GM21515 (cell line): Measurements from ENCODE around the gene KIAA0753.

Source experiments
- ATAC-seq: cut with Tn5 transposase; IDR thresholded peaks from one replicate; pipeline ENCODE4 v1.9.1; 2021; ENCODE audit not compliant: unreplicated experiment

KIAA0753 gene

GRCh38 chr17:6572972-6573370 lies 67.5 kb downstream of the KIAA0753 start:
- ATAC-seq: no peak

- ATAC-seq: no peak
These were observed 69.1 kb downstream of the KIAA0753 start for GRCh38 chr17:6571452-6571781.

- ATAC-seq: no peak
These were observed 69.6 kb downstream of the KIAA0753 start for GRCh38 chr17:6570731-6571451.

GRCh38 chr17:6569370-6570285 lies 70.9 kb downstream of the KIAA0753 start:
- ATAC-seq: no peak

- no peak for ATAC-seq
These were observed 72.2 kb downstream of the KIAA0753 start for GRCh38 chr17:6568184-6568758.

- ATAC-seq: no peak
These were observed 72.9 kb downstream of the KIAA0753 start for GRCh38 chr17:6567528-6568183.

- ATAC-seq: no peak
These were observed 79.1 kb downstream of the KIAA0753 start for GRCh38 chr17:6561446-6561845.

GRCh38 chr17:6560496-6560895 lies 80.0 kb downstream of the KIAA0753 start:
- no peak for ATAC-seq

- no peak for ATAC-seq
These were observed 80.7 kb downstream of the KIAA0753 start for GRCh38 chr17:6559753-6560215.

GRCh38 chr17:6558932-6559752 lies 81.4 kb downstream of the KIAA0753 start:
- no peak for ATAC-seq

- ATAC-seq: no peak
These were observed 82.2 kb downstream of the KIAA0753 start for GRCh38 chr17:6558276-6558675.

- no peak for ATAC-seq
These were observed 83.5 kb downstream of the KIAA0753 start for GRCh38 chr17:6557040-6557438.

- no peak for ATAC-seq
These were observed 84.1 kb downstream of the KIAA0753 start, which contains the start of gene PITPNM3 for GRCh38 chr17:6556121-6557039. PITPNM3 (minus strand) TSS chr17:6556555; CDS start chr17:6556406, 149 bp downstream.

- no peak for ATAC-seq
These were observed 85.0 kb downstream of the KIAA0753 start for GRCh38 chr17:6555331-6556120.

- no peak for ATAC-seq
These were observed 85.6 kb downstream of the KIAA0753 start for GRCh38 chr17:6554871-6555330.

GRCh38 chr17:6554342-6554741 lies 86.2 kb downstream of the KIAA0753 start:
- no peak for ATAC-seq

GRCh38 chr17:6551869-6552531 lies 88.5 kb downstream of the KIAA0753 start:
- no peak for ATAC-seq

- no peak for ATAC-seq
These were observed 89.2 kb downstream of the KIAA0753 start for GRCh38 chr17:6551356-6551755.
